ENCODE data around the gene ESRRG. TPM values are rescaled to one million over a fixed set of nuclear protein-coding genes. Genes with fewer than 3 reads are reported as not detected.

Gene ESRRG
- total RNA-seq, 1 donor from 2014 or later, result 3.8 TPM

DNA sequence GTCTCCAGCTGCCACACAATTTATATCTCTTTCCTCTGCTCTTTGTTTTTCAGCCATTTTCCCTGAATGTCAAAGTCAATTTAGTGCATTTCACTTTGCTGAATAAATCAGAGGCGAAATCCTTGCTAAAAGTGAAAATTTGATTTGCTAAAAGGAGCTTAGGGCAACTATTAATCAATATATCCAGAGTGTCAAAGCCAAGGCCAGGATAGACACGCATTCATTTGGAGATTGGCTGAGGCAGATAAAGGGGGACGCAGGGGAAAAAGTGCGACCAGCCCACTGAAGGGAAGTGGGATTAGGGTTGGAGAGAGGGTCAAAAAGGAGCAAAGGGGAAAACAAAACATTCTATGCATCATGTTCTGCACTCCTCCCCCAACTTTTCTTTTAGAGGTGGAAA is 167.6 kb downstream of the ESRRG start:
- Mint-ChIP-seq H3K9me3 (ENCODE audit: unreplicated experiment) (no peaks in the 10 kb centered on the region), H3K4me1 (ENCODE audit: unreplicated experiment) (no peaks in the 10 kb centered on the region), H3K27ac (ENCODE audit: unreplicated experiment) (no peak overlapping the region), H3K27me3 (ENCODE audit: unreplicated experiment) (peaks cover 2% of the 10 kb centered on the region), H3K36me3 (ENCODE audit: low read depth, unreplicated experiment) (no peaks in the 10 kb centered on the region), H3K4me3 (ENCODE audit: unreplicated experiment) (no peak overlapping the region)
- no peak for DNase-seq (ENCODE audit: low spot score)
- TF ChIP-seq, protein P1, sequence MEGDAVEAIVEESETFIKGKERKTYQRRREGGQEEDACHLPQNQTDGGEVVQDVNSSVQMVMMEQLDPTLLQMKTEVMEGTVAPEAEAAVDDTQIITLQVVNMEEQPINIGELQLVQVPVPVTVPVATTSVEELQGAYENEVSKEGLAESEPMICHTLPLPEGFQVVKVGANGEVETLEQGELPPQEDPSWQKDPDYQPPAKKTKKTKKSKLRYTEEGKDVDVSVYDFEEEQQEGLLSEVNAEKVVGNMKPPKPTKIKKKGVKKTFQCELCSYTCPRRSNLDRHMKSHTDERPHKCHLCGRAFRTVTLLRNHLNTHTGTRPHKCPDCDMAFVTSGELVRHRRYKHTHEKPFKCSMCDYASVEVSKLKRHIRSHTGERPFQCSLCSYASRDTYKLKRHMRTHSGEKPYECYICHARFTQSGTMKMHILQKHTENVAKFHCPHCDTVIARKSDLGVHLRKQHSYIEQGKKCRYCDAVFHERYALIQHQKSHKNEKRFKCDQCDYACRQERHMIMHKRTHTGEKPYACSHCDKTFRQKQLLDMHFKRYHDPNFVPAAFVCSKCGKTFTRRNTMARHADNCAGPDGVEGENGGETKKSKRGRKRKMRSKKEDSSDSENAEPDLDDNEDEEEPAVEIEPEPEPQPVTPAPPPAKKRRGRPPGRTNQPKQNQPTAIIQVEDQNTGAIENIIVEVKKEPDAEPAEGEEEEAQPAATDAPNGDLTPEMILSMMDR (IDR thresholded peaks at IDR 0.05; ENCODE audit: unreplicated experiment), result no peak

DNA sequence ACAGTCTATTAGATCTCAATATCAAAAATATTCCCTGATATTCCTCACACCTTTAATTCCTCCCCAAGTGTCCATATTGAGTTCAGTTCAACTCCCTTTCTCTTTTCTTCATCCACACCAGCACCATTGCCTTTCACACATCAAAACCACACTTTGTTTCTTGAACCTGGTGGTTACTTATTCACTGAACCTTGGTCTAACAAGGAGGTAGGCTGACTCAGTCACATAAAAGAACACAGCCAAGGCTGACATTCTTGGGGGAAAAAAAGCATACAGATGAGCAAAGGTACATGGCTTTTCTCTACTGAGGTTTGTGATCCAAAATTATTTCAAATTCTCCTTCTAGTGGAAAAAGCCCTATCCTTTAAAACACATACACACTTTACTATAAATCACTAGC is 168.3 kb downstream of the ESRRG start:
- Mint-ChIP-seq H3K4me1 (ENCODE audit: unreplicated experiment) (no peaks in the 10 kb centered on the region), H3K27me3 (ENCODE audit: unreplicated experiment) (peaks cover 2% of the 10 kb centered on the region), H3K4me3 (ENCODE audit: unreplicated experiment) (no peak overlapping the region), H3K27ac (ENCODE audit: unreplicated experiment) (no peak overlapping the region), H3K9me3 (ENCODE audit: unreplicated experiment) (no peaks in the 10 kb centered on the region), H3K36me3 (ENCODE audit: low read depth, unreplicated experiment) (no peaks in the 10 kb centered on the region)
- TF ChIP-seq, protein P1 (IDR thresholded peaks at IDR 0.05; ENCODE audit: unreplicated experiment), result no peak
- no peak for DNase-seq (ENCODE audit: low spot score)

DNA sequence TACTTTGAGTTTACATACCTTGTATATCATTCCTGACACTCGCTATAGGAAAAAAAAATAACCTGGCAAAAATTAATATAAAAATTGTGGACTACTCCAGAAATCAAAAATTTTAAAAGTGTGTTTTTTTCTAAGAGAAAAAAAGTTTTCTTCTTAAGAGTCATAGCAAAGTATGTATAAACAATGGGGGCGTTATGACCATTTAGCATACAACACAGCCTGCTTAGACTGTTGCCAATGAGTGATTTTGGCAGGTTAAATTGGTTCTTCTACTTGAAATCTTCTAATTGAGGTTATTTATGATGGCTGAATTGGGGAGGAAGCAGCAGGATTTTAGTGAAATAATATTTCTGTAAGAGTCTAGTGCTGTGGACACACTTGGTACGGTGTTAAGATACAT is 169.5 kb downstream of the ESRRG start:
- Mint-ChIP-seq H3K9me3 (ENCODE audit: unreplicated experiment) (no peaks in the 10 kb centered on the region), H3K4me3 (ENCODE audit: unreplicated experiment) (no peak overlapping the region), H3K36me3 (ENCODE audit: low read depth, unreplicated experiment) (no peaks in the 10 kb centered on the region), H3K27ac (ENCODE audit: unreplicated experiment) (no peak overlapping the region), H3K27me3 (ENCODE audit: unreplicated experiment) (peaks cover 2% of the 10 kb centered on the region), H3K4me1 (ENCODE audit: unreplicated experiment) (no peaks in the 10 kb centered on the region)
- TF ChIP-seq, protein P1 (IDR thresholded peaks at IDR 0.05; ENCODE audit: unreplicated experiment), result no peak
- DNase-seq (ENCODE audit: low spot score), result no peak

DNA sequence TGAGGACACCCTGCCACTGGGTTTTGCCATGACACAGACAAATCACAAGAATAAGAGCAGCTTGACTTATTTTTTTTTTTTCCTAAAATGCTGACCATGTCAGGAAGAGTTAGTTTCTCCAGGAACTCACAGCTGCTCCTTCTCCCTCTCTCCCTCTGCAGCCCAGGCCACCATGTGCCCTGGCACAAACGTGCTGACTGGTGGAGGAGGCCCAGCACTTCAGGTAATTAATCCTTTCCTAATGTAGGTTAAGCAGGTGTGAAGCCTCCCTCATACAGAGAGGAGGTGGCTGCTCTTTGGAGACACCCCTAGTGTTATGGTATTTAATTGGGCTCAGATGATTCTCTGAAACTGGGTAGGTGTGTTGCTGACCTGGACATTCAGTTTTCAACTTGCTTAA is 170.2 kb downstream of the ESRRG start:
- H3K4me3 Mint-ChIP-seq (ENCODE audit: unreplicated experiment), result no peak overlapping the region
- H3K4me1 Mint-ChIP-seq (ENCODE audit: unreplicated experiment), result no peaks in the 10 kb centered on the region
- H3K36me3 Mint-ChIP-seq (ENCODE audit: low read depth, unreplicated experiment), result no peaks in the 10 kb centered on the region
- no peak overlapping the region for H3K27ac Mint-ChIP-seq (ENCODE audit: unreplicated experiment)
- H3K27me3 Mint-ChIP-seq (ENCODE audit: unreplicated experiment), result peaks cover 2% of the 10 kb centered on the region
- TF ChIP-seq, protein P1 (IDR thresholded peaks at IDR 0.05; ENCODE audit: unreplicated experiment), result no peak
- no peak for DNase-seq (ENCODE audit: low spot score)
- no peaks in the 10 kb centered on the region for H3K9me3 Mint-ChIP-seq (ENCODE audit: unreplicated experiment)

DNA sequence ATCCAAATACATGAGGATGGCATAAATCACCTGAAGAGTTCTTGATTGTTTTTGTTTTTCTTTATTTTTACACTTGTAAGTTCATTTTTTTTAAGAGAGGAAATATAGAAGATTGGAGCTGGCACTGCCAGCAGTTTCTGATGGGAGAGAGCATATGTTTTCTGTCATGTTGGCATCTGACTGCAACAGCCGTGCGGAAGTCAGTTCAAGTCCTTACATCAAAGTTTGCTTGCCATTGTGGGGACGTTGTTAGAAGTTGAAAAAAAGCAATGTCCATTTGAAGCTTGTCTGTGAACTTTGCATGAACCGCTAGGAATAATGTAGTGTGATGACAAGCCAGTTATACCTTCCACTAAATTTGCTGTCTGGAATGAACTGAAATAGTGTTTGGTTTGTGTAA is 173.4 kb downstream of the ESRRG start:
- TF ChIP-seq, protein P1 (IDR thresholded peaks at IDR 0.05; ENCODE audit: unreplicated experiment), result no peak
- H3K36me3 Mint-ChIP-seq (ENCODE audit: low read depth, unreplicated experiment), result no peaks in the 10 kb centered on the region
- H3K27me3 Mint-ChIP-seq (ENCODE audit: unreplicated experiment), result no peaks in the 10 kb centered on the region
- H3K4me3 Mint-ChIP-seq (ENCODE audit: unreplicated experiment), result no peak overlapping the region
- H3K4me1 Mint-ChIP-seq (ENCODE audit: unreplicated experiment), result no peaks in the 10 kb centered on the region
- H3K9me3 Mint-ChIP-seq (ENCODE audit: unreplicated experiment), result no peaks in the 10 kb centered on the region
- no peak for DNase-seq (ENCODE audit: low spot score)
- H3K27ac Mint-ChIP-seq (ENCODE audit: unreplicated experiment), result no peak overlapping the region

All from endothelial cell (in vitro differentiated cells).